Colonic mucosa (tissue), 4 donors: Measurements from ENCODE around the gene FAM156A. TPM values are rescaled to one million over a fixed set of nuclear protein-coding genes. Genes with fewer than 3 reads are reported as not detected.
"Not testable (repeated sequence)": the region's sequence is repeated elsewhere in the genome, so short reads cannot be mapped to it uniquely, and the experiment has no call there.

ENCODE experiments used
- DNase-seq: peaks from one replicate; pipeline ENCODE4 v3.0.0-alpha.2; 2020
- H3K27ac ChIP-seq: fragments of 200-600 bp; one replicate; pipeline ENCODE4 v1.8.0; 2021
- H3K27me3 ChIP-seq: fragments of 200-600 bp; one replicate; pipeline ENCODE4 v1.8.0; 2021
- H3K36me3 ChIP-seq: fragments of 200-600 bp; one replicate; pipeline ENCODE4 v1.8.0; 2021
- H3K4me1 ChIP-seq: fragments of 200-600 bp; one replicate; pipeline ENCODE4 v1.8.0; 2021; ENCODE audit warnings: mild to moderate bottlenecking
- H3K4me3 ChIP-seq: fragments of 200-600 bp; one replicate; pipeline ENCODE4 v1.8.0; 2021
- H3K9ac ChIP-seq, 2 donors: one replicate each; pipeline ENCODE4 v1.7.0; 2013; ENCODE audit warnings: control low read depth in 2 of 2, low read depth in 2 of 2, low read length in 2 of 2
- H3K9me3 ChIP-seq: fragments of 200-600 bp; one replicate; pipeline ENCODE4 v1.8.0; 2021
- intact Hi-C: fragments of 100-400 bp; cut with DNase I; formaldehyde crosslinking; loops from one replicate; pipeline ENCODE4 v1.14.1; 2022
- total RNA-seq, 2 donors: library from RNA; stranded (reverse); fragmentation: NEBNext Ultra II Directional in 1 of 2; extraction: Animal tissue kit (Norgen Biotek cat#: 25700) in 1 of 2; gene quantifications; one replicate each; pipeline ENCODE4 v1.2.1, GENCODE V29; 2021
- donor health status: healthy.
- donor health status: DM: no; HTN: no; CAD: no.
- donor health status: DM: no; HTN: no; CAD: no.

The FAM156A gene
- total RNA-seq, 2 donors from 2014 or later, result 10.8 to 20.0 TPM

- H3K36me3 ChIP-seq, intact Hi-C loops, H3K9me3 ChIP-seq, H3K27ac ChIP-seq, H3K4me3 ChIP-seq, H3K4me1 ChIP-seq, DNase-seq, H3K9ac ChIP-seq, H3K27me3 ChIP-seq: not testable (repeated sequence)
Observed at GRCh38 chrX:52909313-52909969, 48.9 kb downstream of the FAM156A start.

DNA sequence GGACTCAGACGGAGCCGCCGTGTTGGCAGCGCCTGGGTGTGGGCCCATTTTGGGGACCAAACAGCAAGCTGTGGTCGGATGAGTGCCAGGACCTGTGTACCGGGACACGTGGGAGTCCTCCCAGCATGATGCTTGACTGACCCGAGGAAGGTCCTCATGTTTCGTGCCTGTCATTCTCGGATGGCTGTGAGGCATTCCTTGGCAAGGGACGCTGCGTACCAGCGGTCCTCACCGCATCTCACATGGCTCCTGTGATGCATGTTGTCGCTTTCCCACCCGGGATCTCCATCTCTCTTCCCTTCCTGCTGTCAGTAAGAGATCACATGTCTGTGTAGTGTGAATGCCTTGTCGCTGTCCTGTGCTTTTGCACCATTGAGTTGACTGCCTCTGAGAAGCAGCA is 50.4 kb downstream of the FAM156A start:
- DNase-seq, H3K9ac ChIP-seq, H3K9me3 ChIP-seq, intact Hi-C loops, H3K36me3 ChIP-seq, H3K4me3 ChIP-seq, H3K27me3 ChIP-seq, H3K27ac ChIP-seq, H3K4me1 ChIP-seq: not testable (repeated sequence)

DNA sequence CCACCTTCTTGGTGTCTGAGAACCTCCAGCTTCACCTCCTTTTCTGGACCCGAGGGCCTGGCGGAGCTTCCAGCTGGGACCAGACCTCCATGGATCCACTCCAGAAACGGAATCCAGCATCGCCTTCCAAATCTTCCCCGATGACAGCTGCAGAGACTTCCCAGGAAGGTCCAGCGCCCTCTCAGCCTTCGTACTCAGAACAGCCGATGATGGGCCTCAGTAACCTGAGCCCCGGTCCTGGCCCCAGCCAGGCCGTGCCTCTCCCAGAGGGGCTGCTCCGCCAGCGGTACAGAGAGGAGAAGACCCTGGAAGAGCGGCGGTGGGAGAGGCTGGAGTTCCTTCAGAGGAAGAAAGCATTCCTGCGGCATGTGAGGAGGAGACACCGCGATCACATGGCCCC is 51.2 kb downstream of the FAM156A start:
- H3K36me3 ChIP-seq, H3K27me3 ChIP-seq, H3K27ac ChIP-seq, H3K9me3 ChIP-seq, H3K4me1 ChIP-seq, DNase-seq, H3K4me3 ChIP-seq, H3K9ac ChIP-seq, intact Hi-C loops: not testable (repeated sequence)

DNA sequence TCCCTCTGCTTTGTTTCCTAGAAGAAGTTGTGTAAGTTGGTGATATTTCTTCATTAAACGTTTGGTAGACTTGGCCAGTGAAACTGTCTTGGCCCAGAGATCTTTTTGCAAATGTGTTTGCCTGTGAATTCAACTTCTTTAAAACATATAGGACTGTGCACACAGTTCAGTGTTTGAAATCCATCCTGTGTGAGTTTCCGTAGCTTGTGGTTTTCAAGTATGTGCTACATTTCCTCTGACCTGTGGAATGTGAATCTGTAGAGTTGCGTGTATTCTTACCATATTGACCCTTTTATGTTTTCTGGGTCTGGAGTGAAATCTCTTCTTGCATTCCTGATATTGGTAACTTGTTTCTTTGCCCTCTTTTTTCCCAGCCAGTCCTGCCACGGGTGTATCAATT is 52.2 kb downstream of the FAM156A start:
- H3K4me3 ChIP-seq, H3K36me3 ChIP-seq, H3K27me3 ChIP-seq, DNase-seq, H3K4me1 ChIP-seq, intact Hi-C loops, H3K9me3 ChIP-seq, H3K9ac ChIP-seq, H3K27ac ChIP-seq: not testable (repeated sequence)

DNA sequence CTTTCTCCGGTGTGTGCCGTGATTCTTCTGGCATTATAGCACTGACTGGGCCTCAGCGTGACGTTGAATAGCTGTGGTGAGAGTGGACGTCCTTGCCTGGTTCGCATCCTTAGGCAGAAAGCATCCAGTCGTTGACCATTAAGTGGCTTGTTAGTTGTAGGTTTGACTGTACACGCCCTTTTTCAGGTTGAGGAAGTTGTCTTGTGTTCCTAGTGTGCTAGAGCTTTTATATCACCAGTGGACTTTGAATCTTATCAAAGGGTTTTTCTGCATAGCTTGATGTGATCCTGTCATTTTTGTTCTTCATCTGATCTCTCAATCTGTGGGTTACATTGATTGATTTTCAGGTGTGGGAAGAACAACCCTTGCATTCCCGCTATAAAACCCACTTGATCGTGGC is 52.8 kb downstream of the FAM156A start:
- H3K36me3 ChIP-seq, H3K27me3 ChIP-seq, H3K27ac ChIP-seq, H3K9ac ChIP-seq, intact Hi-C loops, H3K4me3 ChIP-seq, DNase-seq, H3K4me1 ChIP-seq, H3K9me3 ChIP-seq: not testable (repeated sequence)

Other genes with a start within 250 kb of the FAM156A start
- gene SSX2B, start 207.3 kb downstream of the FAM156A start, total RNA-seq, result not detected
- gene SPANXN5, start 161.1 kb downstream of the FAM156A start, total RNA-seq, result not detected
- gene XAGE5, start 147.2 kb downstream of the FAM156A start, total RNA-seq, result not detected
- gene XAGE3, start 90.4 kb downstream of the FAM156A start, total RNA-seq, result not detected
- gene FAM156B, start 61.2 kb downstream of the FAM156A start, total RNA-seq, result 10 to 100 TPM in 1 of 2 donors, 1 to 10 TPM in 1; 6.7 to 17.1 TPM
- gene GPR173, start 90.3 kb upstream of the FAM156A start, total RNA-seq, result 1 to 10 TPM in 1 of 2 donors, under 1 TPM in 1; 0.47 to 1.2 TPM
- 10 to 100 TPM in 1 of 2 donors, 1 to 10 TPM in 1; 6.2 to 11.6 TPM for gene TSPYL2, start 123.8 kb upstream of the FAM156A start, total RNA-seq
- 1 to 10 TPM; 6.8 to 8.0 TPM for gene KANTR, start 135.6 kb upstream of the FAM156A start, total RNA-seq